Right renal pelvis (tissue), 4 donors: ENCODE data around the gene CD300LB. TPM values are rescaled to one million over a fixed set of nuclear protein-coding genes. Genes with fewer than 3 reads are reported as not detected.
"Not testable (repeated sequence)": the region's sequence is repeated elsewhere in the genome, so short reads cannot be mapped to it uniquely, and the experiment has no call there.

Experiments used
- DNase-seq, 4 donors: peaks; one replicate each; pipeline ENCODE4 v3.0.0-alpha.2; 2013; ENCODE audit warnings: low read depth in 4 of 4, low spot score in 3 of 4, missing footprints in 1 of 4
- polyA plus RNA-seq, 4 donors: library from polyadenylated mRNA; unstranded; fragments of 120-200 nt; gene quantifications; one replicate each; pipeline ENCODE4 v1.2.1, GENCODE V29; 2013; ENCODE audit not compliant: insufficient read length in 4 of 4

CD300LB gene
- polyA plus RNA-seq, 4 donors, result 0.07 to 0.19 (median 0.14) TPM

DNA sequence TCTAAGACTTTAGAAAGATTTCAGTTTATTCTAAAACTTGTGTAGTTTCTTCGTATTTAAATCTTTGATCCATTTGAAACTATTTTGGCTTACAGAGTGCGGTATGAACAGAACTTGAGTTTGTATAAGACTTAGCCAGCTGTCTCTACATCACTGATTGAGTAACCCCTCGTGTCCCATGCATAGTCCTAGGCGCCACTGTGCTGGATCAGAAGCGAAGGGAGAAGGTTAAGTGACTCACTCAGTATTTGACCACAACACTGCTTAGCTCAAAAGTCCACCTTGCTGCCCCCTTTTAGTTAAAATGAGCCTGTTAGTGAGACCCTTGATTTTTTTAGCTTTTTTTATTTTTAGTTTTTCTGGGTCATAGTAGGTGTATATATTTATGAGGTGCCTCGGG, 28.4 kb downstream of the CD300LB start:
- DNase-seq, result no peak

DNA sequence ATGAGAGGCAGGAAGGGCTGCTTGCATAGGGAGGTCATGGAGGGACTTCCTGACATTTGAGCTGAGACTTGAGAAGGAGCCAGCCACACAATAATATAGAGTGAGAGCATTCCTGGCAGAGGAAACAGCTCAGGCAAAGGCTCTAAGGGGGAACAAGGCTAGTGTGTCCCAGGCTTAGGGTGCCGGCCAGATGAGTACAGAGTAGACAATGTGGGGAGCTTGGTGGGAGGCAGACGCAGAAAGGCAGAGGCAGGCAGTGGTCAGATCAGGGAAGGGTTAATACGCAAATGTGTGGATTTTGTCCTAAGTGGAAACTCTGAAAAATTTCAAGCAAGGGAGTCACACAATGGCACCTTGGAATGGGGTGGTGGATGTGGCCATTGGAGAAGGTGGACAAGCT, 31.3 kb downstream of the CD300LB start:
- no peak for DNase-seq

DNA sequence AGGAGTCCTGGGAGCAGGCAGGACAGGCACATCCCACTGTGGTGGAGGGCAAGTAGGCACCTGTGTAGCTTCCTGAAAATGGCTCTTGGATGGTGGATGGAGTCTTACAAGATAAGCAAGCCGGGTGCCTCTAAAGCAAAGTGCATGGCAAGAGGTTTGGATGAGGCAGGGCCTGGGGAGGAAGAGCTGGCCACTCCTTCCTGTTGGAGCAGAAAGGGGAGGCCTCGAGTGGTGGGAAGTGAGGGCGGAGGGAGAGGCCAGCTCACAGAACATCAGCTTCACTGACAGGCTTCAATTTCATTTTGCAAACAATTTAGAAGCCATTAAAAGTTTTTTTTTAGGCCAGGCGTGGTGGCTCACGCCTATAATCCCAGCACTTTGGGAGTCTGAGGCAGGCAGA, 33.8 kb downstream of the CD300LB start:
- DNase-seq, result no peak

DNA sequence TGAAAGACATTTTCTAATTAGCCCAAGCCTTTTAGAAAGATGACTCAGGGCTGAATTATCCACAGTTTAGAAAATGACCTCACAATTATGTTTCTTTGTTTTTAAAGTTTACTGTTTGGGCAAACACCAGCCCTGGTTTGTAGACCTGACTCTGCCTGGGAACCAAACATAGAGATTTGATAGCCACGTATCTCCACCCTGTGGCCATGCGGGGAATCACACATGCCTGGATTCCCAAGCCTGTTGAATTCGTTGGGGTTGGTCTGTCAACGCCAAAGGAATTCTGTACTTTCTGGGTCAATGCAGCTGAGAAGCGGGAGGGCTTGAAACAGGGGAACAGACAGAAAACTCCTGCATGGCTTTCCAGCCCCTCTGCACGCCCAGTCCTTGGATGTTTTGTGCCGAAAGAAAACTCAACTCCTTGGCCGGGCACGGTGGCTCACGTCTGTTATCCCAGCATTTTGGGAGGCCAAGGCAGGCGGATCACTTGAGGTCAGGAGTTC, 37.9 kb downstream of the CD300LB start:
- peak; percentile 48 to 68 (median 54) for DNase-seq

DNA sequence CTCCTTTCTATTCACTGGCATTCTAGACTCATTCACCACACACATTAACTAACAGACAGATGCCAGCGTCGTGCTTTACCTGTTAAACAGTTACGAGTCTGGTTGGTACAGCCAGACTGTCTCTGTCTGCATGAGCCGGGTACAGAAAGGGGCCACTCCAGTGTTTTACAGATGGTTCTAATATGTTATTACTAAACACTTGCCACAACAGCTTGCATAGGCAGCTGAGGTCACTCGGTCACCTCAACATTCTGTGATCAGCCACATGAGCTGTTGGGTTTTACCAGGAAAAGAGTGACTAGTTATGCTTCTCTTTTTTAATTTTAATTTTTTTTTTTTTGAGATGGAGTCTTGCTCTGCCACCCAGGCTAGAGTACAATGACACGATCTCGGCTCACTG, 39.6 kb downstream of the CD300LB start:
- DNase-seq, result no peak

DNA sequence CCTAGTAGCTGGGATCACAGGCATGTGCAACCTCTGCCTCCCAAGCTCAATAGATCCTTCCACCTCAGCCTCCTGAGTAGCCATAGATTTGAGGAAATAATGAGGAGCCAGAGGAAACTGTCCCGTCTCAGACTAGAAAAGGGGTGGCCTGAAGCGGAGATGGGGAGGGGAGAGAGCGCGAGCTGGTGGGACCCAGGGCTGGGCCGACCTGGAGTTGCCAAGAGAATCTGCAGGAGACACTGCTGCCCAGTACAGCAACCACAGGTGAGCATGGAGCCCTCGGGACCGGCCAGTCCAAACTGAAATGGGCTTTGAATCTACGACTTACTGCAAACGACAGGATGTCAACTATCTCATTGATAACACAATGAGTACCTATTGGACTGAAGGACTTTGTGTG, 40.6 kb downstream of the CD300LB start:
- no peak for DNase-seq

DNA sequence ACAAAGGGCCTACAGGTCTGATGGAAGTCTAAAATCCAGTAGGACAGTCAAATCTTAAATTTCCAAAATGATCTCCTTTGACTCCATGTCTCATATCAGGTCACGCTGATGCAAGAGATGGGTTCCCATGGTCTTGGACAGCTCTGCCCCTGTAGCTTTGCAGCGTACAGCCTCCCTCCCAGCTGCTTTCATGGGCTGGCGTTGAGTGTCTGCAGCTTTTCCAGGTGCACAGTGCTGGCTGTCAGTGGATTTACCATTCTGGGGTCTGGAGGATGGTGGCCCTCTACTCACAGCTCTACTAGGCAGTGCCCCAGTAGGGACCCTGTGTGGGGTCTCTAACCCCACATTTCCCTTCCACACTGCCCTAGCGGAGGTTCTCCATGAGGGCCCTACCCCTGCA, 43.0 kb downstream of the CD300LB start:
- not testable (repeated sequence) for DNase-seq

DNA sequence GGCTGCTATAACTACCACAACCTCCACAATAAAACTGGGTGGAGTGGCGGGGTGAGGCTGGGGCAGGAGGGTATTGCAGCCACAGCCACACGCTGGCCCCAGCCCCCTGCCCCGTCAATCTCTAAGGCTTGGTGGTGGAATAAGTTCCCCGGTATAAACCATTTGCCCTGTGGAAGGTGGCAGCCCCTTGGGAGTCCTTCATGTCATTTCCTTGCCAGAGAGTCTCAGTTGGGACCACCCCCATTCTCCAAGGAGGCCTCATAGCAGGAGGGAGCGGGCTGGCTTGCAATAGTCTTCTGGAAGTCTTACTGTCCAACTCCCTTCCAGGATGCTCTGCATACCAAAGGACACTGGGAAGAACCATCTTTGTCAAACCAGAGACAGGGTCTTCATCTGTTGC, 45.4 kb downstream of the CD300LB start:
- DNase-seq, result no peak

DNA sequence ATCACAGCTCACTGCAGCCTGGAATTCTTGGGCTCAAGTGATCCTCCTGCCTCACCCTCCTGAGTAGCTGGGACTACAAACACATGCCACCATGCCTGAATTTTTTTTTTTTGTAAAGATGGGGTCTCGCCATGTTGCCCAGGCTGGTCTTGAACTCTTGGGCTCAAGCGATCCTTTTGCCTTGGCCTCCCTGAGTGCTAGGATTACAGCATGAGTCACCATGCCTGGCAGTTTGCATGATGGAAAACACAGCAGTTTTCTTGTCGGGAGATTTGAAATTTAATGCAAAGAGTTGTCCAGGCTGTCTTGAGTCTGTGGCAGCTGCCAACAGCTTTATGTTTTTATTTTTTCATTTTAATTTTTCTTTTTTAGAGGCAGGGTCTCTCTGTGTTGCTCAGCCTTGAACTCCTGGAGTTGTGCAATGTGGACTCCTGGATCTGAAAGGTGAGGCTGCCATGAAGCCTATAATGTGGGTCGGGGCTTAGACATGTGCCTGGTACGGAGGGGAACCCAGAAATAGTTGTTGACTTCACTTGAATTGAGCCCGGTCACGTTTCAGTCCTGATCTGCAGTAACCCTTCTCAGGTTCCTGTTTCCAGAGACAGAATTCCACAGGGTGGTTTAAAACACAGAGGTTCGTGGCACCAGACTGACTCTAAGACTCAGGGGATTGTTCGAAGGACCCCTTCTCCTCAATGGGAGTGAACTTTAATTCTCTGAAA, 46.1 kb downstream of the CD300LB start:
- no peak for DNase-seq

DNA sequence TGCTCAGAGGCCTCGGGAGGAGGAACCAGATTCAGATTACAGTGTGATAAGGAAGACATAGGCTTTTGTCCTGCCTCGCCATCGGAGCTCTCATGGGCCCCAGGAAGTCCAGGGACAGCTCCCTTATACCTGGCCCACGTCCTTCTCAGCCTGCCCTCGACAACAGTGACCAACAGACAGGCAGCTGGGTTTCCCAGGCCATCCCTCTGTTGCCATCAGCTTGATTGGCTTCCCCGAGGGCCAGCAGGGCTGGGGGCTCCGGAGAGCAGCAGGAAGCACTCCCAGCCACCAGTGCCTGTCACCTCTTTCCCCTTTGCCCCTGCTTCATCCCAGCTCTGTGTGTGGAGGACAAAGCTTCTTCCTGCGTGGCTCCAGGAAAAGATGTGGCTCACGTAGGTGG, 47.2 kb downstream of the CD300LB start:
- DNase-seq, result no peak

DNA sequence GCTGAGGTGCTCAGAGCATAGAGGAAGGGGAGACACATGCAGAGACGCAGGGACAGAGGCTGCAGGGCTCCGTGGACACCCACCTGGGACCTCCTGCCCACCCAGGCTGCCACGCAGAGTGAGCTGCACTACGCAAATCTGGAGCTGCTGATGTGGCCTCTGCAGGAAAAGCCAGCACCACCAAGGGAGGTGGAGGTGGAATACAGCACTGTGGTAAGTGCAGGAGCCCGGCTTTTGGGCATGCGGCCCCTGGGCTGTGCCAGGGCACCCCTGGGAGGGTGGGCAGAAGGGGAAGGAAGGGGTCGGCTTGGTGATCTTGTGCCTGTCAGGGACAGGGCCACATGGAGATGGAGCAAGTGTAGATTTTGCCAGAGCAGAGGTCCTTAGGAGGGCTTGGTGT, 49.7 kb downstream of the CD300LB start:
- DNase-seq, result no peak

DNA sequence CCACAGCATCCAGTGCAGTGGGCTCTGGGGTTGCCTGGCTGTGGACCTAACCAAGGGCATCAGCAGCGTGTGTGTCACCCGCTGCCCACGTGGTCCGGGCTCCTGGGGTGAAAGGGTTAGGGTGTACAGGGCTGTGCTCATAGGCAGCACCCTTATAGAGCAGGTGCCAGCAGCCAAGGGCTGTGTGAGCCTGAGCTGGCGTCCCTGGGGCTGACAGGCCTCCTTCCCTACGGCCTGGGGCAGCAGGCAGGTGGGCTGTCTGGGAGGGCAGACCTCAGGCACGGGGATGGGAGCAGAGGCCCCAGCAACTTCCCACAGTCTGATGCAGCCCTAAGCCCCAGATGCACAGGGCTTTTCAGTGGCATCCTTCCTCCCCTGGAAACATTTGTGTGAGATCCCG, 51.0 kb downstream of the CD300LB start:
- no peak for DNase-seq

DNA sequence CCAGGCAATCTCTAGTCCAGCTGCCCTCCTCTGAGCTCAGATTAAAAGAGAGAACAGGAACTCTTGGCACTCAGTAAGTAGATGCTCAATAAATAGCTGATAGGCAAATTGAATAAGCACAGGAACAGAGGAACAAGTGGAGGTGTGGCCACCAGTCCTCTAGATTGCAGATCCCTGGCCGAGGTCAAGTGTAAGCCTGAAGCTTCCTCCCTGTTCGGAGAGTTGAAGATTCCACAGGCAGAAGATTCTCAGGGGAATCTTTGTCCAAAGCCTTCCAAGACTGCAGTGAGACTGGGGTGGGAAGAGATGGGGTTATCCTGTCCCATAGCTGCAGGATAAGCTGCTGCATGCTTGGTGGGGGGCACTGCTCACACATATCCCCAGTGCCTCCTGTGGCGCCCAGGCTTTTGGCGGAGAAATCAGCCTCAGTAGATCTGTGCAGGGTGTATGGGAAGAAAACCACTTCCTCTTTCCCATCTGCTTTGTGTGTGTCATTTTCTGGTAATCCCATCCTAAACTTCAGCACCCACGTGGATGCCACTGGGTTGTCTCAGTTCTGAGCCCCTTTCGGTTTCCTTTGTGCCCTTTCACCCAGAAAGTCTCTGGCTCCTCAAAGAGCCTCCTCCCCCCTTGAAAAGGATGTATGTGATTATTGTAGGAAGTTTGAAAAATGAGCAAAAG, 52.7 kb downstream of the CD300LB start:
- no peak for DNase-seq

DNA sequence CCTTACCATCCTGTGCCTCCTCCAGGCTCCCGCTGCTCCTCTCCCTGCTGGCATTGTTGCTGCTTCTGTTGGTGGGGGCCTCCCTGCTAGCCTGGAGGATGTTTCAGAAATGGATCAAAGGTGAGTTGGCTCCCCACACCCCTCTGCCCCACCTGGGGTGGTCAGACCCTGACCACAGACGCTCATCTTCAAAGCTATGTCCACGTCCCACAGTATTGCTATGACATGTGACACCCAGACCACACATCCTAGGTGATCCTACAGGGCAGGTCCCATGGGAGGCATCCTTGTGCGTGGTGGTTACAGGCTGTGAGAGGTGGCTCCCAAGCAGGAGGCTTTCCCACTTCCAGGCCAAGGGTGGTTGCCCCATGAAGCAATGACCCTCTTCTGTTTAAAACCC, 53.9 kb downstream of the CD300LB start:
- no peak for DNase-seq

DNA sequence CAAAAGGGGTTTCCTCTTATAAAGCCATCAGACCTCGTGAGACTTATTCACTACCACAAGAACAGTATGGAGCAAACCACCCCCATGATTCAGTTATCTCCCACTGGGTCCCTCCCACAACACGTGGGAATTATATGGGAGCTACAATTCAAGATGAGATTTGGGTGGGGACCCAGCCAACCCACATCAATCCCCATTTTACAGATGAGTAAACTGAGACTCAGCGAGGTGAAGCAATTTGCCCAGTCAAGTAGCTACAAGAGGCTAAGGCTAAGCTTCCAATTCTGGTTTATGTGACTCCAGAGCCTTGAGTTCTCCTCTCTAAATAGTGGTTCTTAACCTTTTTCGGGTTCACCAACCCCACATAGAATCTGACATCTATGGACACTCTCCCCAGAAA, 56.1 kb downstream of the CD300LB start:
- DNase-seq, result no peak

DNA sequence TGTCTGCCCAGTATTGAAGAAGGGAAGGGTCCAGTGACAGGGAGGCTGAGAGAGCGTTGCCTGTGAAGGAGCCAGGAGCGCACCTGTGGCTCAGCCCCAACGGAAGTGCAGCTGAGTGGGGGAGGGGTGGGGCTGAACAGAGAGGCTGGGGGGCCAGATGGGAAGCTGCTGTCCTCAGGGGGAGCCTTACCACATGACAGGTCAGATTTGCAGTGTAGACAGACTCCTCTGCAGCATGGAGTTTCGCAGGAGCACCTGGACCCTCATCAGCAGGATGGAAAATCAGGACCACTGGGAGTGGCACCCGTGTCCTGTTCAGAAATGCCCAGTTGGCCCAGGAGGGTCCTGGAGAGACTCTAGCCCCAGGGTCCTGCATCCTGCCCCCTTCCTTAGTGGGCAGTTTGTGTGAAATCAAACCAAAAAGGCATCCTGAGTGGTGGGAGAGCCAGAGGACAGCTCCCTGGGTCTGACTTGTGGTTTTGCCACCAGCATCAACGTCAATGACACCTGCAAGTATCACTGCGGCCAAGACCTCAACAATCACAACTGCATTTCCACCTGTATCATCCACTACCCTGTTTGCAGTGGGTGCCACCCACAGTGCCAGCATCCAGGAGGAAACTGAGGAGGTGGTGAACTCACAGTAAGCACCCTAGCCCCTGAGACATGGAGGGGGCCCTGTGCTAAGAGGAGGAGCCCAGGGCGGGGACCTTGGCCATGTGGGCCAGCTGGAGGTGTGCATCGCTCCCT, 57.1 kb downstream of the CD300LB start:
- DNase-seq, result no peak

DNA sequence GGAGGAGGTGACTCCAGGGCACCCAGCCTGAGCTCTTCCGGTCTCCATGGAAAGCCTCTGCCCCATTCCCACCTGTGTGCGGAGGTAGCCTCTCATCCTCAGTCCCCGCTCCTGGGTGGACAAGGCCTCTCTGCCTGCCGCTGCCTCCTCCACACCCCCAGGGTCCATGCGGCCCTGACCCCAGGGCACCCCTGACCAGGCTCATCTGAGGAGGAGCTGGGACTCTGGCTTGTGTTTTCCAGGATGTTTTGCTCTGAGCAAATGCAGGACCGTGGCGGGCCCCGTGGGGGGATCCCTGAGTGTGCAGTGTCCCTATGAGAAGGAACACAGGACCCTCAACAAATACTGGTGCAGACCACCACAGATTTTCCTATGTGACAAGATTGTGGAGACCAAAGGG, 58.0 kb downstream of the CD300LB start:
- DNase-seq, result no peak

DNA sequence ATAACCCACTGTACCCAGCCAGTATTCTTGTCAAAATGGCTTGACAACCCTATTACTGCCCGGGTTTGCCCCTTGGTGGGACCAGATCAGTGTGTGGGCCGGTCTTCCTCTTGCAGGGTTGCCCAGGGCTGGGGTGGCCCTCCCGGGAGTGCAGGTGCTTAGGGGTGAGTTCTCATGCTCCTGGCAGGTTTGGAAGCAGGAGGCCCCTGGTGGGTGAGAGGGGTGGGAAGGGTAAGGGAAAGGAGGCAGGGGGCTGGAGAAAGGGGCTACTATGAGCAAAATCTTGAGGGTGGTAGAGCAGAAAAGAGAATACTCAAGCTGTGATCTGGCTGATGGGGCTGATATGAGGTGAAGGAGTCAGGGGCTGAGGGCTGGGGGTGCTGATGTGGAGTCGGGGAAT, 58.4 kb downstream of the CD300LB start:
- no peak for DNase-seq

DNA sequence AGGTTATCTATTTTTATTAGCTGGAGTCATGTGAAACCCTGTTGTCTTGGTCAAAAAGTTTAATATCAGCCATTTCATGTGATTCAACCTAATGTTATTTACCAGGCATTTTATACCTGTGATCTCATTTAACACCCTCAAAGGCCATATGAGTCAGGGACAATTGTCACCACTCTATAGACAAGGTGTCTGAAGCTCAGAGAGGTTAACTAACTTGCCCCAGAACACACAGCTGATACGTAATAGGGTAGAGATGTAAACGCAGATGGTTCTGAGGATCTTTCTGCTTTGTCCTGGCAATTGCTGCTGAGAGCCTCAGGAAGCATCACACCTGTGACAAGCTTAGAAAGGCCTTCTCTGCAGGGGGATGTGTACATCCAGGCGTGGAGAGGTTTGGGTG, 59.9 kb downstream of the CD300LB start:
- DNase-seq, result no peak
